HepG2 (cell line): ENCODE results near the gene TBX3. TPM values are rescaled to one million over a fixed set of nuclear protein-coding genes. Genes with fewer than 3 reads are reported as not detected.
A peak's percentile ranks its signal among the peaks of the same experiment; 100 is the strongest.

Experiments
- ATRX ChIP-seq: sonication (generic); formaldehyde crosslinking; IDR thresholded peaks from 2 replicates; pipeline ENCODE4 v1.4.0; 2020; ENCODE audit warnings: missing genetic modification reagents, borderline replicate concordance
- CBX1 ChIP-seq: IDR thresholded peaks from one replicate; pipeline ENCODE4 v1.6.1; 2016; ENCODE audit warnings: antibody characterized with exemption, low read depth
- E2F1 ChIP-seq: sonication (generic); formaldehyde crosslinking; IDR thresholded peaks from 2 replicates; pipeline ENCODE4 v1.5.0; 2020; ENCODE audit warnings: missing genetic modification reagents
- EP300 ChIP-seq, 3 experiments: sonication (generic) in 1 of 3; formaldehyde crosslinking in 1 of 3; IDR thresholded peaks; 2 replicates each; pipeline versions ENCODE4 v1.5.1 to v1.6.1; 2011 to 2020; ENCODE audit warnings: low read depth in 2 of 3, low read length in 2 of 3, borderline replicate concordance in 1 of 3, improper control_type of control experiment in 1 of 3, mild to moderate bottlenecking in 1 of 3, missing genetic modification reagents in 1 of 3, moderate library complexity in 1 of 3
- KDM6A ChIP-seq: IDR thresholded peaks from 2 replicates; pipeline ENCODE4 v1.6.1; 2016; ENCODE audit warnings: low read depth
- RBFOX2 ChIP-seq: fragments of 200-400 bp; formaldehyde crosslinking; IDR thresholded peaks from 2 replicates; pipeline ENCODE4 v1.6.1; 2017; ENCODE audit warnings: low read depth, mild to moderate bottlenecking, low read length
- SIN3A ChIP-seq: IDR thresholded peaks from 2 replicates; pipeline ENCODE4 v1.6.1; 2011; ENCODE audit warnings: low read depth, mild to moderate bottlenecking, control low read depth, low read length, borderline replicate concordance
- SP2 ChIP-seq: sonication (generic); formaldehyde crosslinking; IDR thresholded peaks from 2 replicates; pipeline ENCODE4 v1.5.1; 2020; ENCODE audit warnings: mild to moderate bottlenecking, missing genetic modification reagents
- THRA ChIP-seq: sonication (generic); formaldehyde crosslinking; IDR thresholded peaks from 2 replicates; pipeline ENCODE4 v1.4.0; 2020; ENCODE audit warnings: missing genetic modification reagents, borderline replicate concordance
- YEATS4 ChIP-seq: sonication (generic); formaldehyde crosslinking; IDR thresholded peaks from 2 replicates; pipeline ENCODE4 v1.4.0; 2020; ENCODE audit warnings: missing genetic modification reagents, borderline replicate concordance
- YY1 ChIP-seq: IDR thresholded peaks from 2 replicates; pipeline ENCODE4 v1.6.1; 2011; ENCODE audit warnings: low read length, low read depth, moderate library complexity, mild to moderate bottlenecking; ENCODE audit not compliant: insufficient read depth, insufficient replicate concordance
- ZFP82 ChIP-seq: sonication (generic); formaldehyde crosslinking; IDR thresholded peaks from 2 replicates; pipeline ENCODE4 v1.5.1; 2020; ENCODE audit warnings: mild to moderate bottlenecking, missing genetic modification reagents, borderline replicate concordance
- ZNF230 ChIP-seq: sonication (generic); formaldehyde crosslinking; IDR thresholded peaks from 2 replicates; pipeline ENCODE4 v1.4.0; 2020; ENCODE audit warnings: mild to moderate bottlenecking, missing genetic modification reagents
- ZNF850 ChIP-seq: sonication (generic); formaldehyde crosslinking; conservative IDR thresholded peaks from 2 replicates; pipeline ENCODE4 v1.9.0; 2021; ENCODE audit warnings: mild to moderate bottlenecking, missing genetic modification reagents
- polyA plus RNA-seq, 8 experiments: library from polyadenylated mRNA; depleted of rRNA in 3 of 8; stranded (reverse) in 7 of 8; unstranded in 1 of 8; fragments of >200 nt; fragmentation: Illumina TruSeq in 4 of 8; extraction: Trizol in 4 of 8; gene quantifications; 2 replicates each; pipeline versions ENCODE4 v1.2.1 to v1.2.3, GENCODE V29; 2011 to 2016; ENCODE audit warnings: low read depth in 4 of 8, missing spikeins in 1 of 8, mixed read lengths in 1 of 8; ENCODE audit not compliant: insufficient read depth in 1 of 8
- total RNA-seq, 5 experiments: library from RNA; depleted of rRNA; stranded (reverse); fragments of >200 nt; fragmentation: Illumina TruSeq; extraction: Trizol; gene quantifications; 2 replicates each; pipeline ENCODE4 v1.2.3, GENCODE V29; 2016; ENCODE audit warnings: low read depth in 1 of 5
- TF ChIP-seq, protein P1 (sequence below): sonication (generic); formaldehyde crosslinking; IDR thresholded peaks from 2 replicates; pipeline ENCODE4 v1.5.0; 2020; ENCODE audit warnings: missing genetic modification reagents, mild to moderate bottlenecking, borderline replicate concordance
- TF ChIP-seq, protein P2 (sequence below): sonication (generic); formaldehyde crosslinking; IDR thresholded peaks from 2 replicates; pipeline ENCODE4 v1.5.0; 2020; ENCODE audit warnings: mild to moderate bottlenecking, missing genetic modification reagents, borderline replicate concordance

The TBX3 gene
- total and polyA plus RNA-seq, 2 of the 13 experiments (the other 11 are each of a cell fraction or from before 2014, with no cell fraction given), result 27.1 to 42.4 TPM

GRCh38 chr12:114668151-114668885 lies 15.7 kb downstream of the TBX3 start (continued):
- TF ChIP-seq, protein P1, sequence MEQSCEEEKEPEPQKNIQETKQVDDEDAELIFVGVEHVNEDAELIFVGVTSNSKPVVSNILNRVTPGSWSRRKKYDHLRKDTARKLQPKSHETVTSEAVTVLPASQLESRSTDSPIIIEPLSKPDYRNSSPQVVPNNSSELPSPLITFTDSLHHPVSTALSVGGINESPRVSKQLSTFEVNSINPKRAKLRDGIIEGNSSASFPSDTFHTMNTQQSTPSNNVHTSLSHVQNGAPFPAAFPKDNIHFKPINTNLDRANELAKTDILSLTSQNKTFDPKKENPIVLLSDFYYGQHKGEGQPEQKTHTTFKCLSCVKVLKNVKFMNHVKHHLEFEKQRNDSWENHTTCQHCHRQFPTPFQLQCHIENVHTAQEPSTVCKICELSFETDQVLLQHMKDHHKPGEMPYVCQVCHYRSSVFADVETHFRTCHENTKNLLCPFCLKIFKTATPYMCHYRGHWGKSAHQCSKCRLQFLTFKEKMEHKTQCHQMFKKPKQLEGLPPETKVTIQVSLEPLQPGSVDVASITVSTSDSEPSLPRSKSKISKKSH (CRISPR knock-in tag), result no peak
- TF ChIP-seq YEATS4 (0 out of 2 replicates have a peak, but pooled peaks have one; percentile 5), EP300 (IDR thresholded peaks at IDR 0.05; ENCODE audit: low read depth in 2 of 2, low read length in 2 of 2) (0 out of 4 replicates have a peak, but pooled peaks of 1 of the 2 experiments have one; percentile 18), EP300 (CRISPR knock-in tag; IDR thresholded peaks at IDR 0.05; ENCODE audit: borderline replicate concordance) (no peak; the same call in 1 of the 2 replicates), RBFOX2 (peak; percentile 72), ATRX (no peak), SIN3A (no peak), ZFP82 (no peak), ZNF850 (no peak), THRA (peak; percentile 50), ZNF230 (CRISPR knock-in tag) (no peak), KDM6A (CRISPR knock-in tag) (no peak), E2F1 (CRISPR knock-in tag) (no peak), YY1 (peak; percentile 67), CBX1 (no peak), SP2 (no peak)
- TF ChIP-seq, protein P2, sequence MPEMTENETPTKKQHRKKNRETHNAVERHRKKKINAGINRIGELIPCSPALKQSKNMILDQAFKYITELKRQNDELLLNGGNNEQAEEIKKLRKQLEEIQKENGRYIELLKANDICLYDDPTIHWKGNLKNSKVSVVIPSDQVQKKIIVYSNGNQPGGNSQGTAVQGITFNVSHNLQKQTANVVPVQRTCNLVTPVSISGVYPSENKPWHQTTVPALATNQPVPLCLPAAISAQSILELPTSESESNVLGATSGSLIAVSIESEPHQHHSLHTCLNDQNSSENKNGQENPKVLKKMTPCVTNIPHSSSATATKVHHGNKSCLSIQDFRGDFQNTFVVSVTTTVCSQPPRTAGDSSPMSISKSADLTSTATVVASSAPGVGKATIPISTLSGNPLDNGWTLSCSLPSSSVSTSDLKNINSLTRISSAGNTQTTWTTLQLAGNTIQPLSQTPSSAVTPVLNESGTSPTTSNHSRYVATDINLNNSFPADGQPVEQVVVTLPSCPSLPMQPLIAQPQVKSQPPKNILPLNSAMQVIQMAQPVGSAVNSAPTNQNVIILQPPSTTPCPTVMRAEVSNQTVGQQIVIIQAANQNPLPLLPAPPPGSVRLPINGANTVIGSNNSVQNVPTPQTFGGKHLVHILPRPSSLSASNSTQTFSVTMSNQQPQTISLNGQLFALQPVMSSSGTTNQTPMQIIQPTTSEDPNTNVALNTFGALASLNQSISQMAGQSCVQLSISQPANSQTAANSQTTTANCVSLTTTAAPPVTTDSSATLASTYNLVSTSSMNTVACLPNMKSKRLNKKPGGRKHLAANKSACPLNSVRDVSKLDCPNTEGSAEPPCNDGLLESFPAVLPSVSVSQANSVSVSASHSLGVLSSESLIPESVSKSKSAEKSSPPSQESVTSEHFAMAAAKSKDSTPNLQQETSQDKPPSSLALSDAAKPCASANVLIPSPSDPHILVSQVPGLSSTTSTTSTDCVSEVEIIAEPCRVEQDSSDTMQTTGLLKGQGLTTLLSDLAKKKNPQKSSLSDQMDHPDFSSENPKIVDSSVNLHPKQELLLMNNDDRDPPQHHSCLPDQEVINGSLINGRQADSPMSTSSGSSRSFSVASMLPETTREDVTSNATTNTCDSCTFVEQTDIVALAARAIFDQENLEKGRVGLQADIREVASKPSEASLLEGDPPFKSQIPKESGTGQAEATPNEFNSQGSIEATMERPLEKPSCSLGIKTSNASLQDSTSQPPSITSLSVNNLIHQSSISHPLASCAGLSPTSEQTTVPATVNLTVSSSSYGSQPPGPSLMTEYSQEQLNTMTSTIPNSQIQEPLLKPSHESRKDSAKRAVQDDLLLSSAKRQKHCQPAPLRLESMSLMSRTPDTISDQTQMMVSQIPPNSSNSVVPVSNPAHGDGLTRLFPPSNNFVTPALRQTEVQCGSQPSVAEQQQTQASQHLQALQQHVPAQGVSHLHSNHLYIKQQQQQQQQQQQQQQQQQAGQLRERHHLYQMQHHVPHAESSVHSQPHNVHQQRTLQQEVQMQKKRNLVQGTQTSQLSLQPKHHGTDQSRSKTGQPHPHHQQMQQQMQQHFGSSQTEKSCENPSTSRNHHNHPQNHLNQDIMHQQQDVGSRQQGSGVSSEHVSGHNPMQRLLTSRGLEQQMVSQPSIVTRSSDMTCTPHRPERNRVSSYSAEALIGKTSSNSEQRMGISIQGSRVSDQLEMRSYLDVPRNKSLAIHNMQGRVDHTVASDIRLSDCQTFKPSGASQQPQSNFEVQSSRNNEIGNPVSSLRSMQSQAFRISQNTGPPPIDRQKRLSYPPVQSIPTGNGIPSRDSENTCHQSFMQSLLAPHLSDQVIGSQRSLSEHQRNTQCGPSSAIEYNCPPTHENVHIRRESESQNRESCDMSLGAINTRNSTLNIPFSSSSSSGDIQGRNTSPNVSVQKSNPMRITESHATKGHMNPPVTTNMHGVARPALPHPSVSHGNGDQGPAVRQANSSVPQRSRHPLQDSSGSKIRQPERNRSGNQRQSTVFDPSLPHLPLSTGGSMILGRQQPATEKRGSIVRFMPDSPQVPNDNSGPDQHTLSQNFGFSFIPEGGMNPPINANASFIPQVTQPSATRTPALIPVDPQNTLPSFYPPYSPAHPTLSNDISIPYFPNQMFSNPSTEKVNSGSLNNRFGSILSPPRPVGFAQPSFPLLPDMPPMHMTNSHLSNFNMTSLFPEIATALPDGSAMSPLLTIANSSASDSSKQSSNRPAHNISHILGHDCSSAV (CRISPR knock-in tag), result no peak
